Adipose tissue (tissue), 3 donors: ENCODE data around the gene TMEM218. TPM values are rescaled to one million over a fixed set of nuclear protein-coding genes. Genes with fewer than 3 reads are reported as not detected.

ENCODE experiments used
- H3K27ac ChIP-seq: one replicate; pipeline ENCODE4 v1.5.1; 2013; ENCODE audit warnings: low read depth, low read length
- WGBS, 3 donors: extraction: QIAGEN DNeasy Blood & Tissue Kit; methylation state at CpG; one replicate each; pipeline ENCODE4 v1.1.7; 2013; 5-methylcytosine and 5-hydroxymethylcytosine counted together
- polyA plus RNA-seq, 3 donors: library from polyadenylated mRNA; stranded (reverse); fragments of 200-250 nt; gene quantifications; one replicate each; pipeline ENCODE4 v1.2.3, GENCODE V29; 2013
- donor health status: healthy with polysubstance abuse.
- donor health status: Bipolar disorder and iron deficiency.
- donor health status: healthy.

Gene TMEM218
- polyA plus RNA-seq, 3 donors = 18.0 to 37.5 (median 31.9) TPM

DNA sequence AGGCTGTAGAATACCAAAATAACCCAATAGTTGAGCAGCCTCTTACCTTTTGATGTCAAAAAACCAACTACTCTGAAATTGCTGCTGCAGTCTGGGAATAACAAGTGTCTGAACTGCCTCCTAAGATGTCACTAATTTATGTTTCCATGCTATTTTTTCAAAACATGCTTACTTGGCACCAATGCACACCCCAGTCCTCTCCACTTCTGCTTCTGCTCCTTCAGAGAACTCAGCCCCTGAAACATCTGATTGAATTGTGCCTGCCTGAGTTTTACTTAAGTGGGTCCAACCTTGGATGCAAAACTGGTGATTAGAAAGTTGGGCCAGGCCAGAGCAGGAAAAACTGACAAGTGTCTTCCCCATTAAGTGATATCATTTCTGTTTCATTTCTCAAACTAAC, 24.6 kb upstream of the TMEM218 start:
- H3K27ac ChIP-seq = no peak overlapping the region

DNA sequence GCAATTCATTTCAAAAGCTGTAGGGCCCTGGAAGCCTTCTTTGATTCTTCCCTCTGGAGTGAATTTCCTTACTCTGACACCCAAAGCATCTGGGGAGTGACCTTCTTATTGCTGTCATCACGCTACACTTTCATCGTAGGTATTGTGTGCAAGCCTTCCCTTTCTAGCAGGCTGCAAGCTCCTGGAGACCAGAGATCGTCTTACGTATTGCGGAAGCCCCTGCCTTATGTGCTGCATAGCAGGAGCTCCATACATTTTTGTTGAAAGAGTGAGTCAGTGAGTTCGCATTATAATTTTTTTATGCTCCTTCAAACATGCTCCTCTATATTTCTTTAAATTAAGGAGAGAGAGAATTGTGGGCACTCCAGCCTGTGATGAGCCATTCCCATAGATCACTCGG, 21.2 kb upstream of the TMEM218 start:
- H3K27ac ChIP-seq = no peak overlapping the region
- 80 to 88% (median 84%) methylated on average over 7 of the region's 7 CpGs for WGBS, 3 donors

DNA sequence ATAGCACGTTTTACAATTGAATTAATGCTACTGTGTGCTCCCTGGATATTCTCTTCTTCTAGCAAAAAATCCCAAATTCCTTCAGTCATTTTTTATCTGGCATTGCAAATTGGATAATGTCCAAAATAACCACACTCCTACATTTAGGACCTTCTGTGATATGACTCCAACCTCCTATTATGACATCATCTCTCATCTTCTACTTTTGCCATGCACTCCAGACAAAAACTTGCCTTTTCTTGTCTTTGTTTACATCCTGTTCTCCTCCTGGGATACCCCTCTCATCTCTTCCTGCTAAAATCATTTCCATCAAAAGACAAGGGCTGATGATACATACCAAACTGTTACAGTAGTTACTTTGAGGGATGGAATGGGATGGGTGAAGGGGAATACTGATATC, 20.6 kb upstream of the TMEM218 start:
- 44 to 60% (median 58%) methylated on average over 1 of the region's 1 CpG for WGBS, 3 donors
- H3K27ac ChIP-seq = no peak overlapping the region

- WGBS, 3 donors = 68 to 74% (median 72%) methylated on average over 22 of the region's 22 CpGs
- H3K27ac ChIP-seq = no peak overlapping the region
These were observed 18.0 kb upstream of the TMEM218 start for GRCh38 chr11:125129316-125129993.

DNA sequence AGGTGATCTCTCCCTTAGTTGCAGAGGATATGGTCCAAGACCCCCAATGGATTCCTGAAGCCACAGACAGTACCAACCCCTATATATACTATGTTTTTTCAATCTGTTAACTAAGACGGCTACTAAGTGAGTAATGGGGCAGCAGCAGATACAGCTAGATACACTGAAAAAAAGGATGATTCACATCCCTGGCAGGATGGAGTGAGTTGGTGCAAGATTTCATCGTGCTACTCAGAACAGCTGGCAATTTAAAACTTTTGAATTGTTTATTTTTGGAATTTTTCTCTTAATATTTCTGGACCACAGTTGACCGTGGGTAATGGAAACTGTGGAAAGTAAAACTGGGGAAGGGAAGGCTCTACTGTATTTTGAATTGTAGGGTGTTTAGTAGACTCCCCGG, 17.0 kb upstream of the TMEM218 start:
- H3K27ac ChIP-seq = no peak overlapping the region
- 70 to 84% (median 71%) methylated on average over 4 of the region's 4 CpGs for WGBS, 3 donors

DNA sequence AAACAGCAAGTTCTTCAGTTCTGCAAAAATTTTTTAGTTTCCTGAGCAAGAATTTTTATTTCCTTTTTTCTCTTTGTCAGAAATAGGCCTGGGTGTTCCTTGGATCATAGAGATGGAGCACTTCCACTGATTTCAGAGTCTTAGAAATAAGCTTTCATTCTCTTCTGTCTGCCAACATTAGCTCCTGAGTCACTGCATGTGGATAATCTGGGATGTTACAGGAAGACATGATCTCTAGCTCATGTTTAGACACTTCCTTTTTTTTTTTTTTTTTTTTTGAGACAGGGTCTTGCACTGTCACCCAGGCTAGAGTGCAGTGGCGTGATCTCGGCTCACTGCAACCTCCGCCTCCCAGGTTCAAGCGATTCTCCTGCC, 13.2 kb upstream of the TMEM218 start:
- WGBS, 3 donors = 67 to 100% (median 82%) methylated on average over 2 to 4 of the region's 4 CpGs
- H3K27ac ChIP-seq = no peak overlapping the region

- no peak overlapping the region for H3K27ac ChIP-seq
- WGBS, 3 donors = 57 to 64% (median 59%) methylated on average over 10 of the region's 10 CpGs
These were observed 12.7 kb upstream of the TMEM218 start for GRCh38 chr11:125123947-125124617.

DNA sequence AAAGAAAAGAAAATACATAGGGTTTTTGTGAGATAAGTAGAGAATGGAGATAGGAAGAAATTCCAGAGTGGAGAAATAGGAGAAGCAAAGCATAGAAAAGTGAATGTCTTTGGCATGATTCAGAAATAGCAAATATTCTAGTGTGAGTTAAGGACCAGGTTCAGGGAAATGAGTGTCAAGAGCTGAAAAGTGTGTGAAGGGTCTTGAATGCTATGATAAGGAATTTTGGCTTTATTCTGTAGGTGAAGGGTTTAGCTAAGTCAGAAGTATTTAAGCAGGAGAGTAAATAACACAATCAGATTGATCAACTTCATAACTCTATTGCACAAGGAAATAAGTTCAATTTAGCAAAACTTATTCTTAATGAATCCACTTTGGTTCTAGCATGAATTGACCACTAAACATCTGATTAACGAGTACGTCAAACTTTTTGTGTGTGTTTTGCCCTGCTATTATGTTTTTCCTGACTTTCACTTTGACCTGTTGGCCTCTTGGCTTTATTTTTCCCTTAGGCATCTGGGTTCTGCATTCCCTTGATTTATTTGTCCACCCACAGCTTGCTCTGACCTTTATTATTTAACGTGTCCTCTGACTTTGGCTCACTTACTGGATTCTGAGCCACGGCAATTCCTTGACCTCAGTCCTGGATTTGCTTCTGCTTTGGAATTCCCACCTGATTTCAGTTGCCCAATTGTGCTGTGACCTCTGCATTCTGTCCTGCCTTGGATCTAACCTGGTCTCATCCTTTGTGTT, 11.9 kb upstream of the TMEM218 start:
- WGBS, 3 donors = 59 to 77% (median 76%) methylated on average over 4 of the region's 4 CpGs
- H3K27ac ChIP-seq = no peak overlapping the region

DNA sequence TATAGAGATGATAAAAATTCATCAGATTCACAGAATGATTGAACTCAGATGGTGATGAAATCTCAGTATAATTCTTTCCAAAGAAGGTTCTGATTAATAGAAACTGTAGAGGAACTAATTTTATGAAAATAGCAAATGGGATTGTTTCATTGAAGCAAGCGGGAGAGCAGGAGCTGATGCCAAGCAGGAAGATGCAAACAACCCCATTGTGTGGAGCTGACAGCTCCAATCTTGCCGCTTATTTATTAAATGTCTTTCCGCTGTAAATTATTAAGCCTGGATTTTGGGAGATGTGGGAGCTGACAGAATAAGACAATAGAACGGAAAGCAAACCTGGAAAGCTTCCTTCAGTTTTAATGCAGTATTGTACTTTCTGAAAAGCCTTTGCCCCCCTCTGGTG, 6.0 kb upstream of the TMEM218 start:
- no peak overlapping the region for H3K27ac ChIP-seq
- 33 to 59% (median 55%) methylated on average over 4 of the region's 4 CpGs for WGBS, 3 donors

- H3K27ac ChIP-seq = no peak overlapping the region
- 50 to 74% (median 73%) methylated on average over 8 of the region's 8 CpGs for WGBS, 3 donors
These were observed 3.1 kb upstream of the TMEM218 start for GRCh38 chr11:125114518-125114917.

DNA sequence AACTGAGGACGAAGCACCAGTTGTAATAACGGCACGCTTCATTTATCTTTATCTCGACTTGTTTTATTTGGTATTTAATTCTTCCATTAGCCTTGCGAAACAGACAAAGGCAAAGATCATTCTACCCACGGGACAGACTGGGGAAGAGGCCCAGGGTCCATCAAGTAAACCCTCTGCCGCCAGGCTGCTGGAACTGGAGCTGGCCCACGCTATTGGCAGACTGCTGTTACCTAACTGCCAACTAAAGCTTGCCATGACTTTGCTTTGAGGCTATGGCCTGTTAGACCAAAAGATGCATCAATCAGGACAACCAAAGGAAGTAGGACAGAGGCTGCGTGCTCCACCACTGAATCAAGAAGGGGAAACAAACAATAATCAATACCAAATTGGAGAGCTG, 780 bp upstream of the TMEM218 start:
- no peak overlapping the region for H3K27ac ChIP-seq
- WGBS, 3 donors = 77 to 83% (median 79%) methylated on average over 9 of the region's 9 CpGs

DNA sequence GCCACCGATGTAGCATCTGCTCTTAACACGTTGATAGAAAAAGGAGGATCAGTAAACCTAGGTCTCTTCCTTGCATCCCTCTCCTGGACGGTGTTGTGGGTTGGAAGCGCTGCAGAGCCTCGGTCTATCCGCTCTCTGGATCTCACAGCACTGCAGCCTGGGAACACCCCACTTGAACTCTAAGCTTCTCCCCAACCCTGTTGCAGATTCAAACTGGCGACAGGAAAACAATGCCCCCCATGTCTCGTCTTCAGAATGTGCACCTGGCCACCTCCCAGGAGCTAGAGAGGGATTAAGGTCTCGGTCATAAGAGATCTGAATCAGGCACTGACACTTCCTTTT, 454 bp downstream of the TMEM218 start:
- WGBS, 3 donors = 0 to 1% (median 0%) methylated on average over 9 of the region's 9 CpGs
- H3K27ac ChIP-seq = no peak overlapping the region

GRCh38 chr11:125110506-125110905, 920 bp downstream of the TMEM218 start:
- H3K27ac ChIP-seq = no peak overlapping the region
- 49 to 54% (median 53%) methylated on average over 4 of the region's 4 CpGs for WGBS, 3 donors

DNA sequence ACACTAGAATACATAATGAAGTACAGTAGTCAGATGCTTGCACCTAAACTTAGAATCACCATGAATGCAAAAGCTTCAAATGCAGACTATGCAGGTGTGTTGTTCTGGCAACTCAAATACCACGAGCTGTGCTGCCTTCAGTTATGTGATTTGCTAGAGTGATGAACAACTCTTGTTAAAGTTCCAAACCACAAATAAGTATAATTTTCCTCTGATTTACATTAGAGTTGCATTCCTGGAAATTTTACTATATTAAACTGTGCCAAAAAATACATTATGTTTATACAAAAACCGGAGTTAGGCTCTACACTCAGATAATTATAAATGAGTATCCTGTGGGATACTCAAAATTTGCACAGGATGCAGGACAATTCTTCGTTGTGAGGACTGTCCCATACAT, 3.0 kb downstream of the TMEM218 start:
- H3K27ac ChIP-seq = no peak overlapping the region
- 64 to 66% (median 65%) methylated on average over 3 of the region's 3 CpGs for WGBS, 3 donors

DNA sequence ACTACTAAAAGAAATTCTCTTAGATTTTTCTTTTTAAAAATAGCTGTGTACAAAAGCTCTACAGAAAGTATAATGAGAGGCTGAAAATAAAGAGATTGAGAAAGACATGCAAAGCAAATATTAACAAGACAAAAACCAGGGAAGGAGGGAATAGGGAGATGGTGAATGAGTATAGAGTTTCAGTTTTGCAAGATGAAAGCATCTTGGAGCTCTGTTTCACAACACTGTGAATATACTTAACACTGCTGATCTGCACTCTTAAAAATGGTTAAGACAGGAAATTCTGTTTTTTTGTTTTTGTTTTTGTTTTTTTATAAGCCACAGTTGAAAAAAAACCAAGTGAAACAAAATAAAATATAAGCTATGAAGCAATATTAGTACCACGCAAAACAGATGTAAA, 5.5 kb downstream of the TMEM218 start:
- WGBS, 3 donors = 0 to 91% (median 91%) methylated on average over 1 of the region's 1 CpG
- no peak overlapping the region for H3K27ac ChIP-seq

DNA sequence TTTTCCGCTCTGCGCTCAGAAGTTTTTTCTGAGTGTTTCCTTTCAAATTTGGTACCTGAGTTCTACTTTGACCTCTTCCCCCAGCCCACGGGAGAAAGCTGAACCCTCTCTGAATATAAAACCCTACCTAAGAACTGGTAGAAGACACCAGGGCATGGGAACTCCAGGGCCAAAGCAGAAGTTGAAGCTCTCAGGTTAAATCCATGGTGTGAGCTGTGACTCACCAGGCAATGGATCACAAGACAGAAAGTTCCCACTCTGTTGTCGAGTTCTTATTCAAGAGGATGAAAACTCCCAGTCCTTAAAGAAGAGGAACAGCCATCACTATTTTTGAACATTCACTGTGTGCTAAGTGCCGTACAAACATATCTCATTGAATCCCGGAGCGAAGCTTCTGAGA, 8.9 kb downstream of the TMEM218 start:
- WGBS, 3 donors = 91 to 98% (median 94%) methylated on average over 7 of the region's 7 CpGs

GRCh38 chr11:125102025-125102424, 9.4 kb downstream of the TMEM218 start:
- 90 to 93% (median 93%) methylated on average over 19 of the region's 19 CpGs for WGBS, 3 donors

More for the DNA sequence above, 8.9 kb downstream of the TMEM218 start:
- no peak overlapping the region for H3K27ac ChIP-seq

DNA sequence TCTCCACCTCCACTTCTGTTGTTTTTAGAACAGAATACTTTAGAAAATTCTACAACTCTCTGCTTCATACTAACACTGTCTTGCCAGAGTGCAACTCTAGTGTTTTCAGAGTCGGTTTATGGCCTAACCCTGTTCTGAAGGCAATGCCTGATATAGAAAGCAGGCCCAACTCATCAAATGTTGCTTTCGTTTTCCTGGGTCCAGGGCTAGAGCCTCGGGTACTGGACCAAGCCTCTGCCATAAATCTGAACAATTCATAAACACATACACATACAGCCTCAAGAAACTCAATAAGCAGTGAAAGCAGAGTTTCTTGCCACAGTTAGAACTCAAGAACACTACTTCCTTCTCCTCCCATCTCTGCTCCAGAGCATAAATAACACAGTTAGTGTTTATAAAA, 9.8 kb downstream of the TMEM218 start:
- 74 to 77% (median 75%) methylated on average over 3 of the region's 3 CpGs for WGBS, 3 donors
- H3K27ac ChIP-seq = no peak overlapping the region

More at GRCh38 chr11:125102025-125102424, 9.4 kb downstream of the TMEM218 start:
- H3K27ac ChIP-seq = no peak overlapping the region

DNA sequence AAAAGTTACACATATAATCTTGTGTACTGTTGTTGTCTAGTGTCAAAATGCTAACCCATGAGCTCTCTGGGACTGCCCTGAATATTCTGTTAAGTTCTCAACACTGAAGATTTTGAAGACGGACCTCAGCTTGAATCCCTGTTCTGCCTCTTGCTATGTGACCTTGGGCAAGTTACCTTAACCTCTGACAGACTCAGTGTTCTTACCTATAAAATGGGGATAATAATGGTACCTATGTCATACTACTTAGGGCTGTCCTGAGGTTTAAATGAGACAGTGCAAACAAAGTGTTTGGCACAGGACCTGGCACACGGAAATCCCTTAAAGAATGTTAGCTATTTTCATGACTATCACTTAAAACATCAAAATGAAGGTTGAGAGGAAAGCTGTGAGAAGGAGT, 11.3 kb downstream of the TMEM218 start:
- WGBS, 3 donors = 76 to 96% (median 91%) methylated on average over 2 of the region's 2 CpGs
- no peak overlapping the region for H3K27ac ChIP-seq

- no peak overlapping the region for H3K27ac ChIP-seq
- WGBS, 3 donors = 89 to 93% (median 91%) methylated on average over 2 of the region's 2 CpGs
These were observed 16.7 kb downstream of the TMEM218 start for GRCh38 chr11:125094731-125095130.
